ENCODE measurements around the gene XAB2.

The XAB2 gene

DNA sequence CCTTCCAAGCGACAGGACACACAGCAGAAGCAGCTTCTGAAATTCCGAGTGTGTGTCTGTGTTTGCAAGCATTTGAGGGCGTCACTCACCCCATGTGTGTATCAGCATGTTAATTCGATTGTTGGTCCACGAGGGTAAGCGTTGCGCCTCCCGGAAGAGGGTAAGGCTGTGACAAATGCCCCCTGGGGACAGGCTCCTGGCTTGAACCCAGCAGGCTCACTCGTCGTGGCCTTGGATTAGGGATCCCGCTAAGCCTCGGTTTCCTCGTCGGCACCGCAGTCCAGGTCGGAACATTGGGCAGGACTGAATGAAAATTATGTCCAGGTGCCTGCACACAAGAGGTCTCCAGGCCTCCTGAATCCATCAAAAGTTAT is 7.0 kb upstream of the XAB2 start:
- no peak overlapping the region for H3K27ac ChIP-seq
- H3K9me3 ChIP-seq: no peaks in the 10 kb centered on the region
- H3K27me3 ChIP-seq: peaks cover 0 to 42% of the 10 kb centered on the region in 2 donors
- peaks cover 0 to 17% (median 1%) of the 10 kb centered on the region in 4 donors for H3K4me1 ChIP-seq
- H3K4me3 ChIP-seq: no peak overlapping the region
- intact Hi-C loops (cut with DNase I; ENCODE audit: low total_unique reads): no loop called here
- peaks cover 0 to 18% (median 0%) of the 10 kb centered on the region in 3 donors for H3K36me3 ChIP-seq
- TF ChIP-seq, protein P1, sequence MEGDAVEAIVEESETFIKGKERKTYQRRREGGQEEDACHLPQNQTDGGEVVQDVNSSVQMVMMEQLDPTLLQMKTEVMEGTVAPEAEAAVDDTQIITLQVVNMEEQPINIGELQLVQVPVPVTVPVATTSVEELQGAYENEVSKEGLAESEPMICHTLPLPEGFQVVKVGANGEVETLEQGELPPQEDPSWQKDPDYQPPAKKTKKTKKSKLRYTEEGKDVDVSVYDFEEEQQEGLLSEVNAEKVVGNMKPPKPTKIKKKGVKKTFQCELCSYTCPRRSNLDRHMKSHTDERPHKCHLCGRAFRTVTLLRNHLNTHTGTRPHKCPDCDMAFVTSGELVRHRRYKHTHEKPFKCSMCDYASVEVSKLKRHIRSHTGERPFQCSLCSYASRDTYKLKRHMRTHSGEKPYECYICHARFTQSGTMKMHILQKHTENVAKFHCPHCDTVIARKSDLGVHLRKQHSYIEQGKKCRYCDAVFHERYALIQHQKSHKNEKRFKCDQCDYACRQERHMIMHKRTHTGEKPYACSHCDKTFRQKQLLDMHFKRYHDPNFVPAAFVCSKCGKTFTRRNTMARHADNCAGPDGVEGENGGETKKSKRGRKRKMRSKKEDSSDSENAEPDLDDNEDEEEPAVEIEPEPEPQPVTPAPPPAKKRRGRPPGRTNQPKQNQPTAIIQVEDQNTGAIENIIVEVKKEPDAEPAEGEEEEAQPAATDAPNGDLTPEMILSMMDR (IDR thresholded peaks at IDR 0.05): no peak
- no peak for DNase-seq

DNA sequence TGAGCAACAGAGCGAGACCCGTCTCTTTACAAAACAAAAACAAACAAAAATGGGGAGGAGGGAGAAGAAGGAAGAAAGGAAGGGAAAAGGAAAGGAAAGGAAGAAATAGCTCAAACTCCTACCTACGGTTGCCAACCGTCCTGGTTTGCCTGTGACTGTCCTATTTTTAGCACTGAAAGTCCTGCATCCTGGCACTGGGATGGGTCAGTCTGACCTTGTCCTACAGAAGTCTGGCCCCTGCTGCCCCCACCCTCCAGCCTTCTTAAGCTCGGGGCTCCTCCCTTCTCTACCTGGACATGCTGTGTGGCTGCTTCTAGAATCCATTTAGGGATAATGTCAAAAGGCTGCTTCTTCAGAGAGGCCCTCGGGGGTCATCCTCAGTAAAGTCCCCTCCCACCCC is 6.3 kb upstream of the XAB2 start:
- Histone ChIP-seq H3K4me3 (no peak overlapping the region), H3K27me3 (peaks cover 0 to 42% of the 10 kb centered on the region in 2 donors), H3K9me3 (no peaks in the 10 kb centered on the region), H3K36me3 (peaks cover 0 to 18% (median 0%) of the 10 kb centered on the region in 3 donors), H3K4me1 (peaks cover 0 to 23% (median 7%) of the 10 kb centered on the region in 4 donors), H3K27ac (no peak overlapping the region)
- intact Hi-C loops (cut with DNase I; ENCODE audit: low total_unique reads): no loop called here
- no peak for DNase-seq
- TF ChIP-seq, protein P1 (IDR thresholded peaks at IDR 0.05): no peak

DNA sequence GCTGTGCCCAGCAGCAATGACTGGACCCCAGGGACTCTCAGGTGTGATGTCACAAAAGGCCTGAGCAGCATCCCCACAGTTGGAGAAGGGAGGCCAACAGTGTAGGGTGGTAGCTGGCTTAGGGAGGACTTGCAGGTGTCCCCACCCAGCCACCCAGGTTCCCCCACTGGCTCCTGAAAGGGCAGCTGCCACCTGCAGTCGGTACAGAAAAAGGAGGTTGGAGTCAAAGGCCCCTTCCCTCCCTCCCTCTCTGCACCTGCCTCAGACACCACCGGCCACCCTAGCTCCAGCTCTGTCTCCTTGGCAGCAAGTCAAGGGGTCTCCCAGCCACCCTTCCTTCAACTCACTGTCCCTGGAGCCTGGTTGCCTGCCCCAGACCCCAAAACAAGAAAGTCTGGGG is 4.4 kb upstream of the XAB2 start, which contains the start of gene PCP2:
PCP2 (minus strand) TSS at position 22 of the 400 bp plus-strand sequence. CDS start 262 bp downstream, outside the sequence.
- Histone ChIP-seq H3K36me3 (peaks cover 0 to 18% (median 0%) of the 10 kb centered on the region in 3 donors), H3K27ac (no peak within 1 kb of the TSS), H3K4me1 (peaks cover under 1 to 34% (median 16%) of the 10 kb centered on the region in 4 donors), H3K9me3 (no peaks in the 10 kb centered on the region), H3K4me3 (no peak within 1 kb of the TSS), H3K27me3 (peaks cover 0 to 37% of the 10 kb centered on the region in 2 donors)
- intact Hi-C loops (cut with DNase I; ENCODE audit: low total_unique reads): no loop called here
- no peak for DNase-seq
- TF ChIP-seq, protein P1 (IDR thresholded peaks at IDR 0.05): no peak

DNA sequence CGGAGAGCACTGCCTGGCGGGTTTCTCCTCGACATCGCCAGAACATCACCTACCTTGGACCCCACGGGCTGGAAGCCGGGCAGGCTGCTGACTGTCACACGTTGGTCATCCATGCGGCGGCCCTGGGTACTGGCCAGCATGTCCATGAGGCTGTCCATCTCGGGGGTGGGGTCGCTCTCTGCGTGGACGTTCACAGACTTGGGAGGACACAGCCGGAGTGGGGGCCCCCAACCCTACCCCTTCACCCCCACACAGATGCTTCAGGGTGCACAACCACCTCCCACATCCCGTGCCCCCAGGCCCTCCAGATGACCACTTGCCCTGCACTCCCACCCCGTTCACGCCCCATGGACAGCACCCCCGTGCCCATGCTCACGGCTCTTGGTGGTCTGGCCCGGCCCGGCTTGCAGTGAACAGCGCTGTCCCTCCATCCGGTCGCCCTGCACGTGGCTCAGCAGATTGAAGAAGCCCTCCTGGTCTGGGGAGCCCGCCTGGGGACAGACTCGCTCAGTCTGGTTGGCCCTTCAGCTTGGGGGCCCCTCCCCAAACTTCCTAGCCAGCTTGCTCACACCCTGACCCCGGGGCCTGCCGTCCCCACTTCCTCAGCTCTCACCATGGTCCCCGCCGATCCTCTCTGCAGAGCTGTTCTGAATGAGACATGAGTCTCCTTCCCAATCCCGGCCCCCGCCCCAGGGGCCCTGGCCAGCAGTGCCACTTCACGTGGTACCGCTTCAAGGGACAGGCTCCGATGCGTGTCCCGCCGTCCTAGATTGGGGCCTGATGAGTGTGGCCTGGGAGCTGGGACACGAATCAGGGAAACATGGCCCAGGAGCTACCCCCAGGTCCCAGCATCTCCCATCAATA is 3.2 kb upstream of the XAB2 start:
- no peak for DNase-seq
- intact Hi-C loops (cut with DNase I; ENCODE audit: low total_unique reads): no loop called here
- Histone ChIP-seq H3K4me1 (peaks cover 3 to 46% (median 27%) of the 10 kb centered on the region in 4 donors), H3K27me3 (peaks cover 0 to 26% of the 10 kb centered on the region in 2 donors), H3K27ac (no peak overlapping the region), H3K4me3 (no peak overlapping the region), H3K9me3 (no peaks in the 10 kb centered on the region), H3K36me3 (peaks cover 0 to 23% (median under 1%) of the 10 kb centered on the region in 3 donors)
- TF ChIP-seq, protein P1 (IDR thresholded peaks at IDR 0.05): no peak

DNA sequence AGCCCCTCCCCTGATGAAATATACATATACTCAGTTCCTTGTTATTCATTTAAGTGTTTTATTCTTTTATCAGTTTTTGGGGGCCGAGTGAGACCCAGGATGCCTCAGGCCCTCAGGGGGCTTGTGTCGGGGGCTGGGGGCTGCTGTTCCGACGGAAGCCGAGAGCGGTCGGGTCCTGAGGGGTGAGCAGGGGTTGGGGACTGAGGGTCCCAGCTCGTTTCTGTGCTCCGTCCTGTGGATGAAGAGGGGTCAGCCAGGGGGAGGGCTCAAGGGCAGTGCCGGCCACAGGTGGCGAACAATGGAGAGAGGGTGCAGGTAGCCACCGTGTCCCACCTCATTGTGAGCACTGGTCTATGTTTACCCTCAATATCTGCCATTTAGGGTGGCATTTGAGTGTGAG is 2.2 kb upstream of the XAB2 start:
- H3K27ac ChIP-seq: no peak overlapping the region
- intact Hi-C loops (cut with DNase I; ENCODE audit: low total_unique reads): no loop called here
- peaks cover 0 to 31% (median 7%) of the 10 kb centered on the region in 3 donors for H3K36me3 ChIP-seq
- peaks cover 3 to 47% (median 29%) of the 10 kb centered on the region in 4 donors for H3K4me1 ChIP-seq
- no peaks in the 10 kb centered on the region for H3K9me3 ChIP-seq
- TF ChIP-seq, protein P1 (IDR thresholded peaks at IDR 0.05): no peak
- H3K4me3 ChIP-seq: no peak overlapping the region
- DNase-seq: no peak
- peaks cover 0 to 16% of the 10 kb centered on the region in 2 donors for H3K27me3 ChIP-seq
